CD14-positive monocyte (primary cell): Measurements from ENCODE around the gene SCARB2. TPM values are rescaled to one million over a fixed set of nuclear protein-coding genes. Genes with fewer than 3 reads are reported as not detected.

Experiments used
- DNase-seq, 3 donors: peaks; one replicate each; pipeline ENCODE4 v3.0.0-alpha.2; 2011 to 2022
- H2AFZ ChIP-seq: 2 replicates; pipeline ENCODE4 v1.6.0; 2012; ENCODE audit warnings: mild to moderate bottlenecking, low read depth, low read length, inconsistent platforms; ENCODE audit not compliant: insufficient read depth, poor library complexity, severe bottlenecking
- H3K27ac ChIP-seq, 2 donors: 1 replicate in 1 of 2; 2 replicates in 1 of 2; pipeline ENCODE4 v1.5.1; 2012 to 2013; ENCODE audit warnings: low read length in 2 of 2, control low read depth in 1 of 2, inconsistent platforms in 1 of 2, low read depth in 1 of 2, mild to moderate bottlenecking in 1 of 2
- H3K27me3 ChIP-seq, 2 donors: one replicate each; pipeline versions ENCODE4 v1.6.0 to v1.6.1; 2011 to 2013; ENCODE audit warnings: low read length in 2 of 2; ENCODE audit not compliant: control insufficient read depth in 2 of 2, insufficient read depth in 2 of 2
- H3K36me3 ChIP-seq, 2 donors: replicated peaks in 1 of 2; 1 replicate in 1 of 2; 2 replicates in 1 of 2; pipeline versions ENCODE4 v1.5.1 to v1.6.1; 2012 to 2013; ENCODE audit warnings: low read length in 2 of 2, control low read depth in 1 of 2, inconsistent platforms in 1 of 2, mild to moderate bottlenecking in 1 of 2; ENCODE audit not compliant: insufficient read depth in 2 of 2, control insufficient read depth in 1 of 2
- H3K4me1 ChIP-seq, 2 donors: 1 replicate in 1 of 2; 2 replicates in 1 of 2; pipeline versions ENCODE4 v1.5.1 to v1.6.1; 2012 to 2013; ENCODE audit warnings: low read length in 2 of 2, control low read depth in 1 of 2, inconsistent platforms in 1 of 2, mild to moderate bottlenecking in 1 of 2, moderate library complexity in 1 of 2; ENCODE audit not compliant: insufficient read depth in 2 of 2, control insufficient read depth in 1 of 2
- H3K4me2 ChIP-seq: replicated peaks from 2 replicates; pipeline ENCODE3; 2012; ENCODE audit warnings: low read length, moderate library complexity, mild to moderate bottlenecking; ENCODE audit not compliant: poor library complexity, severe bottlenecking; ENCODE audit errors: extremely low read depth
- H3K4me3 ChIP-seq, 3 experiments: fragments of 200-600 bp in 1 of 3; sonication (generic) in 1 of 3; replicated peaks in 1 of 3; 1 replicate in 2 of 3; 2 replicates in 1 of 3; pipeline ENCODE4 v1.5.1; 2011 to 2013; ENCODE audit warnings: low read length in 3 of 3, mild to moderate bottlenecking in 3 of 3, control low read depth in 2 of 3, low read depth in 2 of 3, inconsistent platforms in 1 of 3, moderate library complexity in 1 of 3
- H3K79me2 ChIP-seq: 2 replicates; pipeline ENCODE4 v1.6.0; 2012; ENCODE audit warnings: mild to moderate bottlenecking, control low read depth, inconsistent platforms, low read length, moderate library complexity; ENCODE audit not compliant: insufficient read depth
- H3K9ac ChIP-seq: 2 replicates; pipeline ENCODE4 v1.6.0; 2017; ENCODE audit warnings: low read length, mild to moderate bottlenecking; ENCODE audit not compliant: insufficient read depth, poor library complexity, severe bottlenecking
- H3K9me3 ChIP-seq, 2 donors: replicated peaks in 1 of 2; 1 replicate in 1 of 2; 2 replicates in 1 of 2; pipeline versions ENCODE4 v1.5.1 to v1.6.1; 2012 to 2013; ENCODE audit warnings: low read length in 2 of 2, control low read depth in 1 of 2; ENCODE audit not compliant: control insufficient read depth in 1 of 2, insufficient read depth in 1 of 2
- H4K20me1 ChIP-seq: 2 replicates; pipeline ENCODE4 v1.6.0; 2012; ENCODE audit warnings: mild to moderate bottlenecking, low read length, control low read depth, moderate library complexity; ENCODE audit not compliant: insufficient read depth
- H3K27ac Mint-ChIP-seq, 7 donors: one replicate each; pipeline ENCODE4 v1.8.0; 2020; ENCODE audit warnings: mild to moderate bottlenecking in 7 of 7, mixed read lengths in 7 of 7, moderate library complexity in 6 of 7, inconsistent platforms in 2 of 7
- H3K27me3 Mint-ChIP-seq, 3 donors: one replicate each; pipeline ENCODE4 v1.8.0; 2021 to 2022; ENCODE audit warnings: low read depth in 3 of 3, mild to moderate bottlenecking in 3 of 3, mixed read lengths in 3 of 3, moderate library complexity in 3 of 3, inconsistent platforms in 1 of 3
- H3K36me3 Mint-ChIP-seq, 2 donors: one replicate each; pipeline ENCODE4 v1.8.0; 2020; ENCODE audit warnings: mixed read lengths in 2 of 2, inconsistent platforms in 1 of 2, mild to moderate bottlenecking in 1 of 2
- H3K4me1 Mint-ChIP-seq: one replicate; pipeline ENCODE4 v1.8.0; 2020; ENCODE audit warnings: mild to moderate bottlenecking, mixed read lengths
- H3K4me3 Mint-ChIP-seq, 2 donors: one replicate each; pipeline ENCODE4 v1.8.0; 2020; ENCODE audit warnings: mild to moderate bottlenecking in 2 of 2, mixed read lengths in 2 of 2, moderate library complexity in 1 of 2
- H3K9me3 Mint-ChIP-seq, 7 donors: one replicate each; pipeline ENCODE4 v1.8.0; 2020 to 2022; ENCODE audit warnings: mixed read lengths in 7 of 7, mild to moderate bottlenecking in 6 of 7, moderate library complexity in 6 of 7, inconsistent platforms in 2 of 7
- CTCF ChIP-seq: fragments of 200-600 bp; IDR thresholded peaks from one replicate; pipeline ENCODE4 v1.8.0; 2022; ENCODE audit warnings: antibody characterized with exemption, mild to moderate bottlenecking
- WGBS: methylation state at CpG from one replicate; pipeline ENCODE4 v1.1.5; 2013; ENCODE audit warnings: missing lambda C conversion rate; ENCODE audit not compliant: insufficient coverage; 5-methylcytosine and 5-hydroxymethylcytosine counted together
- intact Hi-C, 2 donors: fragments of 100-400 bp; cut with micrococcal nuclease; formaldehyde crosslinking; loops; one replicate each; pipeline versions ENCODE4 v1.15.0 to v1.15.1; 2023
- polyA plus RNA-seq, 3 donors: library from polyadenylated mRNA; depleted of rRNA in 1 of 3; unstranded in 2 of 3; stranded (reverse) in 1 of 3; fragments of 300-500 nt in 2 of 3; fragments of >200 nt in 1 of 3; fragmentation: Illumina TruSeq in 2 of 3; gene quantifications; 1 replicate in 2 of 3; 2 replicates in 1 of 3; pipeline ENCODE4 v1.2.3, GENCODE V29; 2012 to 2021

Gene SCARB2
- polyA plus RNA-seq, 3 donors = 36.8 to 73.0 (median 53.5) TPM

GRCh38 chr4:76214177-76214675 lies 602 bp upstream of the SCARB2 start:
- H3K9me3 Mint-ChIP-seq = peaks cover 0 to 2% (median 0%) of the 10 kb centered on the region in 7 donors
- H3K36me3 Mint-ChIP-seq = peaks cover 3 to 4% of the 10 kb centered on the region in 2 donors

More at GRCh38 chr4:76214177-76214675, 602 bp upstream of the SCARB2 start:
- Mint-ChIP-seq H3K27ac (peak overlapping the region; percentile 91 to 99 (median 97)), H3K4me3 (peak overlapping the region; percentile 85 to 87), H3K4me1 (peaks cover 90% of the 10 kb centered on the region), H3K27me3 (peaks cover 0 to 1% (median 0%) of the 10 kb centered on the region in 3 donors)
- WGBS = 2% methylated on average over 9 of the region's 10 CpGs
- Histone ChIP-seq H2AFZ (peak overlapping the region; percentile 90), H3K79me2 (peaks cover 49% of the 10 kb centered on the region), H4K20me1 (peaks cover 27% of the 10 kb centered on the region), H3K9me3 (no peaks in the 10 kb centered on the region), H3K4me1 (peaks cover 81 to 87% of the 10 kb centered on the region in 2 donors), H3K4me3 (peak overlapping the region; percentile 63 to 93 (median 68)), H3K4me2 (peak overlapping the region; percentile 86), H3K27me3 (no peaks in the 10 kb centered on the region), H3K9ac (peak overlapping the region; percentile 95), H3K36me3 (no peaks in the 10 kb centered on the region), H3K27ac (peak overlapping the region; percentile 91 to 98)
- TF ChIP-seq CTCF = no peak
- no peak for DNase-seq
- intact Hi-C loops = loop anchor here (5.0 to 10.0 kb wide), 3 partner anchors 91 to 941 kb away; partner anchors contain the start of genes CCNG2 (in 1 of the 2), PPEF2 (in 1 of the 2) and STBD1 (in 1 of the 2)
